Psoas muscle (tissue), 8 donors: ENCODE data around the gene BCKDHB. TPM values are rescaled to one million over a fixed set of nuclear protein-coding genes. Genes with fewer than 3 reads are reported as not detected.

Source experiments
- ATAC-seq, 4 donors: fragments of 200-7000 bp; cut with Tn5 transposase; one replicate each; pipeline ENCODE4 v1.9.1; 2020; ENCODE audit warnings: moderate library complexity in 3 of 4, mild to moderate bottlenecking in 2 of 4
- DNase-seq, 2 donors: peaks; one replicate each; pipeline ENCODE4 v3.0.0-alpha.2; 2020
- H3K27ac ChIP-seq: fragments of 200-600 bp; one replicate; pipeline ENCODE4 v1.8.0; 2022
- H3K27me3 ChIP-seq, 3 donors: fragments of 200-600 bp in 1 of 3; one replicate each; pipeline versions ENCODE4 v1.6.1 to v1.8.0; 2013 to 2022; ENCODE audit warnings: low read length in 2 of 3, mild to moderate bottlenecking in 2 of 3, moderate library complexity in 1 of 3; ENCODE audit not compliant: insufficient read depth in 3 of 3
- H3K36me3 ChIP-seq, 2 donors: fragments of 200-600 bp in 1 of 2; one replicate each; pipeline versions ENCODE4 v1.6.1 to v1.8.0; 2013 to 2022; ENCODE audit warnings: low read depth in 1 of 2, mild to moderate bottlenecking in 1 of 2, moderate library complexity in 1 of 2; ENCODE audit not compliant: insufficient read depth in 1 of 2
- H3K4me1 ChIP-seq: fragments of 200-600 bp; one replicate; pipeline ENCODE4 v1.8.0; 2022
- H3K4me3 ChIP-seq: fragments of 200-600 bp; one replicate; pipeline ENCODE4 v1.8.0; 2022; ENCODE audit warnings: mild to moderate bottlenecking
- H3K9me3 ChIP-seq: fragments of 200-600 bp; one replicate; pipeline ENCODE4 v1.8.0; 2022
- CTCF ChIP-seq: fragments of 200-600 bp; IDR thresholded peaks from one replicate; pipeline ENCODE4 v1.8.0; 2022; ENCODE audit warnings: antibody characterized with exemption
- WGBS, 3 donors: extraction: QIAGEN DNeasy Blood & Tissue Kit; methylation state at CpG; one replicate each; pipeline versions ENCODE4 v1.1.6 to v1.1.7; 2013; 5-methylcytosine and 5-hydroxymethylcytosine counted together
- intact Hi-C, 2 donors: fragments of 100-400 bp; cut with DNase I; formaldehyde crosslinking; loops; one replicate each; pipeline versions ENCODE4 v1.11.0 to v1.14.2; 2022
- polyA plus RNA-seq, 3 donors: library from polyadenylated mRNA; stranded (reverse); fragments of 200-250 nt; gene quantifications; one replicate each; pipeline ENCODE4 v1.2.3, GENCODE V29; 2013
- total RNA-seq, 4 donors: library from RNA; stranded (reverse); fragmentation: NEBNext Ultra II Directional in 2 of 4; extraction: Animal tissue kit (Norgen Biotek cat#: 25700) in 2 of 4; gene quantifications; one replicate each; pipeline versions ENCODE4 v1.2.1 to v1.2.4, GENCODE V29; 2021 to 2023
- donor health status: healthy with polysubstance abuse.
- donor health status: DM: no; HTN: no; CAD: no; lungs with moderate emphysema.
- donor health status: Bipolar disorder and iron deficiency.
- donor health status: healthy.
- donor health status: DM: yes; HTN: yes; CAD: no.
- donor health status: DM: no; HTN: no; CAD: no.
- donor health status: DM: no; HTN: no; CAD: no.
- donor health status: DM: yes; HTN: yes; CAD: no.

Gene BCKDHB
- total and polyA plus RNA-seq, 7 donors, result 3.2 to 13.9 (median 6.7) TPM

GRCh38 chr6:80156221-80156620 is 49.8 kb downstream of the BCKDHB start:
- Histone ChIP-seq H3K27ac (no peak overlapping the region), H3K4me3 (no peak overlapping the region), H3K9me3 (no peaks in the 10 kb centered on the region), H3K27me3 (no peaks in the 10 kb centered on the region), H3K36me3 (no peaks in the 10 kb centered on the region), H3K4me1 (no peaks in the 10 kb centered on the region)
- DNase-seq (no peak), ATAC-seq (no peak)
- intact Hi-C loops, result no loop called here
- TF ChIP-seq CTCF, result no peak

- DNase-seq (no peak), ATAC-seq (no peak)
- Histone ChIP-seq H3K27ac (no peak overlapping the region), H3K36me3 (no peaks in the 10 kb centered on the region), H3K4me1 (no peaks in the 10 kb centered on the region), H3K9me3 (no peaks in the 10 kb centered on the region), H3K27me3 (no peaks in the 10 kb centered on the region), H3K4me3 (no peak overlapping the region)
- WGBS, 3 donors, result 94 to 97% (median 96%) methylated on average over 2 of the region's 2 CpGs
- no peak for TF ChIP-seq CTCF
- intact Hi-C loops, result no loop called here
These were observed 52.1 kb downstream of the BCKDHB start for GRCh38 chr6:80158478-80158989.

- TF ChIP-seq CTCF, result no peak
- no peak for ATAC-seq
- intact Hi-C loops, result no loop called here
- WGBS, 3 donors, result 88 to 100% (median 96%) methylated on average over 1 of the region's 1 CpG
- no peaks in the 10 kb centered on the region for H3K36me3 ChIP-seq
- DNase-seq, result no peak
- H3K27ac ChIP-seq, result no peak overlapping the region
- no peaks in the 10 kb centered on the region for H3K4me1 ChIP-seq
- no peaks in the 10 kb centered on the region for H3K9me3 ChIP-seq
- H3K27me3 ChIP-seq, result no peaks in the 10 kb centered on the region
- no peak overlapping the region for H3K4me3 ChIP-seq
These were observed 55.0 kb downstream of the BCKDHB start for GRCh38 chr6:80161434-80161833.

- WGBS, 3 donors, result 78 to 91% (median 82%) methylated on average over 3 of the region's 3 CpGs
- no peaks in the 10 kb centered on the region for H3K4me1 ChIP-seq
- H3K4me3 ChIP-seq, result no peak overlapping the region
- no peaks in the 10 kb centered on the region for H3K27me3 ChIP-seq
- no peak for TF ChIP-seq CTCF
- peaks cover 0 to 6% of the 10 kb centered on the region in 2 donors for H3K36me3 ChIP-seq
- intact Hi-C loops, result no loop called here
- DNase-seq (no peak), ATAC-seq (peak in 3 of 4 donors; percentile 74 to 82 (median 79))
- H3K9me3 ChIP-seq, result no peaks in the 10 kb centered on the region
- no peak overlapping the region for H3K27ac ChIP-seq
These were observed 57.3 kb downstream of the BCKDHB start for GRCh38 chr6:80163754-80164187.

GRCh38 chr6:80165143-80165542 is 58.7 kb downstream of the BCKDHB start:
- Histone ChIP-seq H3K27me3 (no peaks in the 10 kb centered on the region), H3K4me3 (no peak overlapping the region), H3K9me3 (no peaks in the 10 kb centered on the region), H3K36me3 (peaks cover 0 to 6% of the 10 kb centered on the region in 2 donors), H3K4me1 (no peaks in the 10 kb centered on the region), H3K27ac (no peak overlapping the region)
- no peak for ATAC-seq
- TF ChIP-seq CTCF, result no peak
- intact Hi-C loops, result no loop called here
- DNase-seq, result no peak
- WGBS, 3 donors, result 63 to 69% (median 64%) methylated on average over 3 of the region's 3 CpGs
